Measurements from ENCODE around the gene MAP2K2. TPM values are rescaled to one million over a fixed set of nuclear protein-coding genes. Genes with fewer than 3 reads are reported as not detected.
"Not testable (repeated sequence)": the region's sequence is repeated elsewhere in the genome, so short reads cannot be mapped to it uniquely, and the experiment has no call there.

Gene MAP2K2
- total and polyA plus RNA-seq, 12 donors: 81.5 to 369 (median 145) TPM

GRCh38 chr19:4149518-4150288, 25.8 kb upstream of the MAP2K2 start:
- intact Hi-C loops (cut with DNase I): loop anchor here in 1 of 2 donors (5.0 kb wide), 1 partner anchor 38 kb away; no protein-coding TSS in a partner anchor
- Histone ChIP-seq H3K27ac (peak overlapping the region in 2 of 5 donors; percentile 52 to 74), H3K27me3 (no peaks in the 10 kb centered on the region), H3K4me1 (replicated peaks in 1 of 2) (no peaks in the 10 kb centered on the region), H3K4me3 (no peak overlapping the region), H3K9me3 (replicated peaks in 1 of 3) (no peaks in the 10 kb centered on the region), H3K36me3 (replicated peaks in 1 of 2) (no peaks in the 10 kb centered on the region)
- DNase-seq: peak in 6 of 7 donors; percentile 48 to 85 (median 68)
- no peak for TF ChIP-seq POLR2A (IDR thresholded peaks at IDR 0.05)
- TF ChIP-seq, protein P1, sequence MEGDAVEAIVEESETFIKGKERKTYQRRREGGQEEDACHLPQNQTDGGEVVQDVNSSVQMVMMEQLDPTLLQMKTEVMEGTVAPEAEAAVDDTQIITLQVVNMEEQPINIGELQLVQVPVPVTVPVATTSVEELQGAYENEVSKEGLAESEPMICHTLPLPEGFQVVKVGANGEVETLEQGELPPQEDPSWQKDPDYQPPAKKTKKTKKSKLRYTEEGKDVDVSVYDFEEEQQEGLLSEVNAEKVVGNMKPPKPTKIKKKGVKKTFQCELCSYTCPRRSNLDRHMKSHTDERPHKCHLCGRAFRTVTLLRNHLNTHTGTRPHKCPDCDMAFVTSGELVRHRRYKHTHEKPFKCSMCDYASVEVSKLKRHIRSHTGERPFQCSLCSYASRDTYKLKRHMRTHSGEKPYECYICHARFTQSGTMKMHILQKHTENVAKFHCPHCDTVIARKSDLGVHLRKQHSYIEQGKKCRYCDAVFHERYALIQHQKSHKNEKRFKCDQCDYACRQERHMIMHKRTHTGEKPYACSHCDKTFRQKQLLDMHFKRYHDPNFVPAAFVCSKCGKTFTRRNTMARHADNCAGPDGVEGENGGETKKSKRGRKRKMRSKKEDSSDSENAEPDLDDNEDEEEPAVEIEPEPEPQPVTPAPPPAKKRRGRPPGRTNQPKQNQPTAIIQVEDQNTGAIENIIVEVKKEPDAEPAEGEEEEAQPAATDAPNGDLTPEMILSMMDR (IDR thresholded peaks at IDR 0.05): no peak
- 25 to 39% (median 37%) methylated on average over 12 to 17 of the region's 17 CpGs for WGBS, 4 donors

DNA sequence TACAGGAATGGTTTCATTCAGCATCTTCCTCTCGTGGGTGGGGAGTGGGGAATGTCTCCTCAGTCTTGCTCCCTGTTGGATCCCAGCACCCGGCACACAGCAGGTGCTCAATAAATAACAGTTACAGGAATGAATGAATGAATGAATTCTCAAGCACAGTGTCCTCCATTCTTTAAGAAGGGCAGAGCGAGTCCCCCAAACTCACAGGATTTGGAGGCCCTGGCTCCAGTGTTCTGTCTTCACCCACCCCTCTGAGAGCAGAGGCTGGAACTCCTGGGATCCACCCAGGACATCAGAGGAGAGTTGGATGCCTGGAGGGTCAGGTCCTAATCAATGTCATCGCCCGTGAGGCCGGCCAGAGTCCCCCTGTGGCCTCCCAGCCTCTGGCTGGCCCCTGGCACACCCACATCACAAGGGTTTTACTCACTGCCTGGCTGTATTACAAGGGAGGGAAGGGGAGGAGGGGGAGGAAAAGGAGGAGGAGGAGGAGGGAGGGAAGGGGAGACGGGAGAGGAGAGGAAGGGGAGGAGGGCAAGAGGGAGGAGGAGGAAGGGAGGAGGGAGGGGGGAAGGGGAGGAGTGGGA, 20.8 kb upstream of the MAP2K2 start:
- WGBS, 4 donors: 26 to 44% (median 36%) methylated on average over 4 to 7 of the region's 7 CpGs
- Histone ChIP-seq H3K27ac (peak overlapping the region in 4 of 5 donors; percentile 48 to 93 (median 84)), H3K4me1 (replicated peaks in 1 of 2) (peaks cover 0 to 6% of the 10 kb centered on the region in 2 donors), H3K27me3 (no peaks in the 10 kb centered on the region), H3K4me3 (no peak overlapping the region), H3K36me3 (replicated peaks in 1 of 2) (no peaks in the 10 kb centered on the region), H3K9me3 (replicated peaks in 1 of 3) (no peaks in the 10 kb centered on the region)
- DNase-seq: peak; percentile 77 to 96 (median 83)
- TF ChIP-seq, protein P1 (IDR thresholded peaks at IDR 0.05): no peak
- peak in 1 of 2 donors; percentile 24 for TF ChIP-seq POLR2A (IDR thresholded peaks at IDR 0.05)
- intact Hi-C loops (cut with DNase I): no loop called here

- intact Hi-C loops (cut with DNase I): not testable (repeated sequence)
These were observed 19.0 kb upstream of the MAP2K2 start for GRCh38 chr19:4142916-4143315.

GRCh38 chr19:4140237-4140711, 16.4 kb upstream of the MAP2K2 start:
- no peak overlapping the region for H3K4me3 ChIP-seq

More at GRCh38 chr19:4142916-4143315, 19.0 kb upstream of the MAP2K2 start:
- not testable (repeated sequence) for H3K9me3 ChIP-seq (replicated peaks in 1 of 3); H3K27me3 ChIP-seq; H3K4me3 ChIP-seq; H3K27ac ChIP-seq; H3K4me1 ChIP-seq (replicated peaks in 1 of 2); H3K36me3 ChIP-seq (replicated peaks in 1 of 2); DNase-seq
- WGBS, 4 donors: 86 to 100% (median 96%) methylated on average over 1 of the region's 1 CpG

More at GRCh38 chr19:4140237-4140711, 16.4 kb upstream of the MAP2K2 start:
- no peaks in the 10 kb centered on the region for H3K9me3 ChIP-seq (replicated peaks in 1 of 3)
- H3K27ac ChIP-seq: no peak overlapping the region
- peaks cover 0 to 6% of the 10 kb centered on the region in 2 donors for H3K4me1 ChIP-seq (replicated peaks in 1 of 2)
- peak in 5 of 7 donors; percentile 45 to 65 (median 52) for DNase-seq
- WGBS, 4 donors: 18 to 21% (median 20%) methylated on average over 12 of the region's 12 CpGs
- intact Hi-C loops (cut with DNase I): no loop called here
- H3K36me3 ChIP-seq (replicated peaks in 1 of 2): no peaks in the 10 kb centered on the region
- no peaks in the 10 kb centered on the region for H3K27me3 ChIP-seq
- TF ChIP-seq POLR2A (IDR thresholded peaks at IDR 0.05): no peak
- TF ChIP-seq, protein P1 (IDR thresholded peaks at IDR 0.05): peak; percentile 39 to 73 (median 56)

Data from adrenal gland (tissue), 12 donors.